LNCaP clone FGC (cell line): ENCODE measurements around the gene CHST2.

ENCODE experiments used
- DNase-seq: peaks from one replicate; pipeline ENCODE4 v3.0.0-alpha.2; 2011; ENCODE audit warnings: low read depth
- H3K4me3 ChIP-seq: 2 replicates; pipeline ENCODE4 v1.5.1; 2011; ENCODE audit warnings: mild to moderate bottlenecking, low read depth, low read length, control low read depth
- TF ChIP-seq, protein P1 (sequence below): IDR thresholded peaks from 2 replicates; pipeline ENCODE4 v1.5.1; 2012; ENCODE audit warnings: mild to moderate bottlenecking; ENCODE audit not compliant: control insufficient read depth, insufficient read depth; ENCODE audit errors: extremely low read depth

CHST2 gene

DNA sequence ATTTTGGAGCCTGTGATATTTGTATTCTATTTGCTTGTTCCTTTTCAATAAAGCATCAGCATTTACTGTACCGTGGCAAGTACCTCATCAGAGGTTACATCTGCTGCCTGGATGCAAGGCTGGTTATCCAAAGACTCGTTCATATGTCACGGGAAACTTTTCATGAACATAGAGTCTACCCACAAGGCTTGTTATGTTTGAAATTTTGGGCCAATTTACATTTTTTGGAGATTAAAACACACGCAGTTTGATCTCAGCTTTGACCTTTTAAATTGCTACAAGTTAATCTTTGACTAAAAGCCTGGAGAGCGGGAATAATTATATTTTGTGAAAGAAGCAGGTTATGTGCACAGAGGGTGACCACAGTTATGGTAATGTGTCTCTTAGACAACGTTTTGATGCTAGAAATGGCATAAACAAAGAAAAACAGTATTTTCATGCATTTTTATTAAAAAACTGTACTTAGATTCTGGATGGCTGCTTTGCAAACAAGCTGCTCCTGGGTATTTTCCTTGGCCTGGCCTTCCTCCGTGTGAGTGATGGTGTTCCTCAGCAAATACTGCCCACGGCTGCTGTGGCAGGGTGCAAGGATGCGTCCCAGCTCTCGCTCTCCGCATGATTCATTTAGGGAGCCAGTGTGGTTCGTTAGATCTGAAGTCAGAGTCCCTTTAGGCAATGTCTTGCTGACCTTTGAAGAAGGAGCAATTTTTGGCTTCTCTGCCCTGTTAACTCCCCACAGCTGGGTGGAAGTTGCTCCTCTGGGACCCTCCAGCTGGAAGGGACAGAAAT lies 27.1 kb downstream of the CHST2 start:
- H3K4me3 ChIP-seq: no peak overlapping the region
- TF ChIP-seq, protein P1, sequence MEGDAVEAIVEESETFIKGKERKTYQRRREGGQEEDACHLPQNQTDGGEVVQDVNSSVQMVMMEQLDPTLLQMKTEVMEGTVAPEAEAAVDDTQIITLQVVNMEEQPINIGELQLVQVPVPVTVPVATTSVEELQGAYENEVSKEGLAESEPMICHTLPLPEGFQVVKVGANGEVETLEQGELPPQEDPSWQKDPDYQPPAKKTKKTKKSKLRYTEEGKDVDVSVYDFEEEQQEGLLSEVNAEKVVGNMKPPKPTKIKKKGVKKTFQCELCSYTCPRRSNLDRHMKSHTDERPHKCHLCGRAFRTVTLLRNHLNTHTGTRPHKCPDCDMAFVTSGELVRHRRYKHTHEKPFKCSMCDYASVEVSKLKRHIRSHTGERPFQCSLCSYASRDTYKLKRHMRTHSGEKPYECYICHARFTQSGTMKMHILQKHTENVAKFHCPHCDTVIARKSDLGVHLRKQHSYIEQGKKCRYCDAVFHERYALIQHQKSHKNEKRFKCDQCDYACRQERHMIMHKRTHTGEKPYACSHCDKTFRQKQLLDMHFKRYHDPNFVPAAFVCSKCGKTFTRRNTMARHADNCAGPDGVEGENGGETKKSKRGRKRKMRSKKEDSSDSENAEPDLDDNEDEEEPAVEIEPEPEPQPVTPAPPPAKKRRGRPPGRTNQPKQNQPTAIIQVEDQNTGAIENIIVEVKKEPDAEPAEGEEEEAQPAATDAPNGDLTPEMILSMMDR: no peak
- DNase-seq: no peak

DNA sequence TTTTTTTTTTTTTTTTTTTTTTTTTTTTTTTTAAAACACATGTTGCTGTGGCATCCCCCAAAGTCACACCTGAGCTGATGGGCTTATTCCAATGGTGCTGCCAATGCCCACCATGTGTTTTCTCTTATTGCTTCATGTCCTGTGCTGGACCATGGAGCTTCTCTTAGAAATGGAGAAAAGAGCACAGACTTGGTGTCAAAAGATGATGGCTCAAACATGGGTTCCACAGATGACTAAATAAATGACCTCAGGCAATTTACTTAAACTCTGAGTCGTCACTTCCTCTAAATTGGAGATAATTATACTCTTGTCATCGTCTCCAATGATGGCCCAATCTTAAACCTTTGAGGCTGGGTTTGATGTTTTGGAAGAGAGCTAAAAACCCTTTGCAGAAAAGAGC lies 28.1 kb downstream of the CHST2 start:
- no peak overlapping the region for H3K4me3 ChIP-seq
- DNase-seq: no peak
- TF ChIP-seq, protein P1: no peak

DNA sequence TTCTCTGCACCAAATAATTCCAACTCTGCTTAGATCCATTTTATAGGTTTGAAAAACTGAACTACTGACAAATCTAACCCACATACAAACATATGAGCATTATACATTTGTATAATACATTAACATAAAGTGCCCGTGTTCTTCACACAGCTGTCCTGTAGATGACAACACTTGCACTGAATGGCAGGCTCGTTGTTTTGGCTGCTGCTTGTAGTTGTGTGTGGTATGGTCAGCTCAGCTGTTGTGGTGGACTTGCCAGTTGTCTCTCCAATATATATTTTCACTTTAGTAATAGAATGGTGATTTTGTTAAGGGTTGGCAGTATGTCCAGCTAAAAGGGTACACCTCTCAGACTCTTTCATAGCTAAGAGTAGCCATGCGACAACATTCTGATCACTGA lies 30.5 kb downstream of the CHST2 start:
- no peak for DNase-seq
- H3K4me3 ChIP-seq: no peak overlapping the region
- TF ChIP-seq, protein P1: no peak

DNA sequence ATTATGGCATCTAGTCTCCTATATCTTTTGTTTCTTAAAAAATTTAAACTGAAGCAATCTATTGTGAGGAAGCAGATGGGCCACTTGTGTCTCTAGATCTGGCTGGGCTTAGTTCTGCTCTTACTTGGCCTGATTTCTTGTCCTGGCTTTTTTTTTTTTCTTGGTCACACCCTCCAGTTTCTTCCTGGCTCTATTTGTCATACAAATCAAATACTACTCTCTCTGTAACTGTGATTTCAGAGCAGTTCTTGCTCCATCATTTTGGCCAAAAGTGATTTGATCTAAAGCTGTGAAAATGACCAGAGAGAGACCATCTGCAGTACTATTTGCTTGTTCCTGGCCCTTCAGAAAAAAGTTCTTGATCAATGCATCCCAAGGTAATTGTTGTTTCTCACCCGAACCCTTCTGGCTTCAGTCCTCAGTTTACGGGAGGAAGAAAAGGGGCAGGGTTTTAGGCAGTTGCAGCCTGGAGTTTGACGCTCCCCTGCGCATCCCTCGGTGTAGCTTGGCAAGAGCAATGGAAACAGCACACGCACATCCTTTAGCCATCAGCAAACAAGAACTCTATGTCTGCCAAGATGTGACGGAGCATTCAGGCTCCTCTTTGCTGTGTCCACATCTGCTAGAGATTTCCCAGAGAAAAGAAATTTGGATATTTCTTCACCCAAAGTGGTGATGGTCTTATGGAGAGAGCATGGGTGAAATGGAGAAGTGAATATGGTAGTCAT lies 31.6 kb downstream of the CHST2 start:
- TF ChIP-seq, protein P1: no peak
- H3K4me3 ChIP-seq: no peak overlapping the region
- DNase-seq: no peak

DNA sequence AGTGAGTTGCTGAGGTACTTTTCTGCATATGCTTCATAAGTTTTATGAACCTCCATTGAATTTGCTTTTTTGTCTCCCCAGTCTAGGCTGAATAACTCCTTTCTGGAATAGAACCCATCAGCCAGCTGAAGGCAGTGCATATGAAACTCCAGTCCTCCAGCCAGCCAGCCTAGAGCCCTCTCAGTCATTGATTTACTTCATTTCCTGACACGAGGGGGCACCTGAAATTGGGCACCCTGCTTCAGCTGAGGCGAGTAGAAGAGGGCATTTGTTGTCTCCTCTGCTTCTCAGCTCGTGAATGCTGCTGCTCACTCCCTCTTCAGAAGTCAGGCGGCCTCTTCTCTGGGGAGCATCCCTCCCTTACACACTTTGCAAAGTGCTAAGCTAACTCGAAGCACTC lies 32.5 kb downstream of the CHST2 start:
- no peak overlapping the region for H3K4me3 ChIP-seq
- TF ChIP-seq, protein P1: no peak
- DNase-seq: no peak

DNA sequence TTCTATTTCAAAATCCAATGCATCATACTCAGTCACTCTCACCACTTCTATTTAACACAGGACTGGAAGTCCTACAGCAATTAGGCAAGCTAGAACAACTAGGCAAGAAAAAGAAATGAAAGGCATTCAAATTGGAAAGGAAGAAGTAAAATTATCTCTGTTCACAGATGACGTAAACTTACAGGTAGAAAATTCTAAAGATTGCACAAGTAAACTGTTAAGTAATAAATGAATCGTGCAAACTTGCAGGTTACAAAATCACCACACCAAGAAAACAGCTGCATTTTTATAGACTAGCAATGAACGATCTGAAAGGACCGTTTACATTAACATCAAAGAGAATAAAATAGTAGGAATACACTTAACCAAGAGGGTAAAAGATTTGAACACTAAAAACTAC lies 36.2 kb downstream of the CHST2 start:
- no peak overlapping the region for H3K4me3 ChIP-seq
- TF ChIP-seq, protein P1: no peak
- DNase-seq: no peak
